Stimulated activated CD4-positive, alpha-beta T cell treated with anti-CD3 and anti-CD28 coated beads, Interleukin-2, amount 100 ng/mL, for 24 hours (primary cell): ENCODE results near the gene GTPBP1.

ENCODE experiments used
- DNase-seq, 2 donors: peaks; one replicate each; pipeline ENCODE4 v3.0.0-alpha.2; 2020

GTPBP1 gene

GRCh38 chr22:38727530-38728451 is 22.0 kb downstream of the GTPBP1 start:
- DNase-seq = no peak

GRCh38 chr22:38728871-38729796 is 23.4 kb downstream of the GTPBP1 start:
- DNase-seq = no peak

GRCh38 chr22:38729946-38730345 is 24.2 kb downstream of the GTPBP1 start:
- no peak for DNase-seq

- DNase-seq = no peak
These were observed 24.7 kb downstream of the GTPBP1 start for GRCh38 chr22:38730411-38730871.

- DNase-seq = no peak
These were observed 26.0 kb downstream of the GTPBP1 start for GRCh38 chr22:38731703-38732161.

GRCh38 chr22:38732251-38732815 is 26.6 kb downstream of the GTPBP1 start:
- no peak for DNase-seq

GRCh38 chr22:38733329-38733723 is 27.6 kb downstream of the GTPBP1 start:
- DNase-seq = peak; percentile 64

GRCh38 chr22:38733724-38734381 is 28.1 kb downstream of the GTPBP1 start:
- DNase-seq = no peak

- DNase-seq = no peak
These were observed 28.8 kb downstream of the GTPBP1 start for GRCh38 chr22:38734421-38735100.

GRCh38 chr22:38735126-38735464 is 29.4 kb downstream of the GTPBP1 start:
- DNase-seq = no peak

GRCh38 chr22:38735465-38736256 is 29.9 kb downstream of the GTPBP1 start:
- DNase-seq = no peak

GRCh38 chr22:38736257-38736570 is 30.5 kb downstream of the GTPBP1 start:
- DNase-seq = no peak

- no peak for DNase-seq
These were observed 31.7 kb downstream of the GTPBP1 start for GRCh38 chr22:38737302-38738060.

GRCh38 chr22:38738475-38739070 is 32.8 kb downstream of the GTPBP1 start:
- DNase-seq = no peak

GRCh38 chr22:38739300-38740055 is 33.7 kb downstream of the GTPBP1 start:
- no peak for DNase-seq

GRCh38 chr22:38740116-38740723 is 34.5 kb downstream of the GTPBP1 start:
- no peak for DNase-seq

GRCh38 chr22:38740754-38741153 is 35.0 kb downstream of the GTPBP1 start:
- no peak for DNase-seq

- DNase-seq = no peak
These were observed 35.4 kb downstream of the GTPBP1 start for GRCh38 chr22:38741166-38741565.

GRCh38 chr22:38741576-38741975 is 35.8 kb downstream of the GTPBP1 start:
- DNase-seq = no peak
